Upper lobe of left lung (tissue), 6 donors: ENCODE results near the gene PTP4A1. TPM values are rescaled to one million over a fixed set of nuclear protein-coding genes. Genes with fewer than 3 reads are reported as not detected.

Experiments used
- ATAC-seq, 2 donors: fragments of 200-7000 bp; cut with Tn5 transposase; one replicate each; pipeline ENCODE4 v1.9.1; 2022; ENCODE audit warnings: mild to moderate bottlenecking in 2 of 2, moderate library complexity in 2 of 2; ENCODE audit not compliant: low FRiP score in 2 of 2
- DNase-seq, 2 donors: peaks; one replicate each; pipeline ENCODE4 v3.0.0-alpha.2; 2019 to 2020
- H3K27ac ChIP-seq, 4 donors: fragments of 200-600 bp; sonication (generic); one replicate each; pipeline ENCODE4 v1.5.1; 2016 to 2019
- H3K27me3 ChIP-seq, 4 donors: fragments of 200-600 bp; sonication (generic); one replicate each; pipeline ENCODE4 v1.5.1; 2017 to 2019
- H3K36me3 ChIP-seq, 4 donors: fragments of 200-600 bp; sonication (generic); one replicate each; pipeline ENCODE4 v1.5.1; 2016 to 2019
- H3K4me1 ChIP-seq, 4 donors: fragments of 200-600 bp; sonication (generic); one replicate each; pipeline ENCODE4 v1.5.1; 2018 to 2019
- H3K4me3 ChIP-seq, 4 donors: fragments of 200-600 bp; sonication (generic); one replicate each; pipeline ENCODE4 v1.5.1; 2017 to 2019; ENCODE audit warnings: mild to moderate bottlenecking in 2 of 4, moderate library complexity in 1 of 4
- H3K9me3 ChIP-seq, 4 donors: fragments of 200-600 bp; sonication (generic); one replicate each; pipeline ENCODE4 v1.5.1; 2018 to 2019
- CTCF ChIP-seq, 6 experiments: fragments of 450-650 bp in 4 of 6; fragments of 200-600 bp in 2 of 6; sonication (generic) in 2 of 6; IDR thresholded peaks; one replicate each; pipeline ENCODE4 v1.5.1; 2016 to 2019; ENCODE audit warnings: antibody characterized with exemption in 6 of 6
- EP300 ChIP-seq, 4 donors: sonication (generic); formaldehyde crosslinking; IDR thresholded peaks; one replicate each; pipeline ENCODE4 v1.5.1; 2017; ENCODE audit warnings: antibody characterized with exemption in 4 of 4, control low read depth in 2 of 4
- POLR2A ChIP-seq, 4 donors: fragments of 450-650 bp; IDR thresholded peaks; one replicate each; pipeline ENCODE4 v1.5.1; 2016 to 2017; ENCODE audit warnings: antibody characterized with exemption in 4 of 4, mild to moderate bottlenecking in 2 of 4
- POLR2AphosphoS5 ChIP-seq, 2 donors: sonication (generic); formaldehyde crosslinking; IDR thresholded peaks; one replicate each; pipeline ENCODE4 v1.5.1; 2017; ENCODE audit warnings: antibody characterized with exemption in 2 of 2
- whole genome bisulfite sequencing, 2 donors: methylation state at CpG; one replicate each; pipeline ENCODE4 v1.1.5; 2017 to 2018; 5-methylcytosine and 5-hydroxymethylcytosine counted together
- total RNA-seq, 6 donors: library from RNA; depleted of rRNA in 4 of 6; stranded (reverse); fragments of >200 nt in 4 of 6; gene quantifications; one replicate each; pipeline versions ENCODE4 v1.1.0 to v1.2.1, GENCODE V29; 2016 to 2021
- donor health status: DM: no; HTN: no; CAD: no; lungs with moderate emphysema.
- donor health status: DM: no; HTN: yes; CAD: no; lungs with severe emphysema.

Gene PTP4A1
- total RNA-seq, 6 donors from 2014 or later: 5.2 to 134 (median 57.9) TPM

GRCh38 chr6:63561288-63561687 lies 11.0 kb upstream of the PTP4A1 start:
- H3K27me3 ChIP-seq: no peaks in the 10 kb centered on the region
- 62 to 69% methylated on average over 2 of the region's 2 CpGs for WGBS, 2 donors
- H3K9me3 ChIP-seq: no peaks in the 10 kb centered on the region
- no peak for DNase-seq
- H3K27ac ChIP-seq: no peak overlapping the region
- TF ChIP-seq EP300 (IDR thresholded peaks at IDR 0.05): no peak
- no peak for TF ChIP-seq POLR2A (IDR thresholded peaks at IDR 0.05)
- TF ChIP-seq CTCF (IDR thresholded peaks at IDR 0.05): no peak
- no peak for TF ChIP-seq POLR2AphosphoS5 (IDR thresholded peaks at IDR 0.05)
- no peaks in the 10 kb centered on the region for H3K36me3 ChIP-seq
- ATAC-seq: no peak
- H3K4me3 ChIP-seq: no peak overlapping the region
- no peaks in the 10 kb centered on the region for H3K4me1 ChIP-seq

- 95 to 96% methylated on average over 1 of the region's 1 CpG for WGBS, 2 donors
- no peak overlapping the region for H3K4me3 ChIP-seq
- H3K27ac ChIP-seq: no peak overlapping the region
- DNase-seq (no peak), ATAC-seq (no peak)
- no peaks in the 10 kb centered on the region for H3K9me3 ChIP-seq
- H3K27me3 ChIP-seq: no peaks in the 10 kb centered on the region
- no peaks in the 10 kb centered on the region for H3K36me3 ChIP-seq
- no peak for TF ChIP-seq POLR2AphosphoS5 (IDR thresholded peaks at IDR 0.05)
- TF ChIP-seq EP300 (IDR thresholded peaks at IDR 0.05): no peak
- TF ChIP-seq POLR2A (IDR thresholded peaks at IDR 0.05): no peak
- TF ChIP-seq CTCF (IDR thresholded peaks at IDR 0.05): no peak
- H3K4me1 ChIP-seq: peaks cover 0 to under 1% (median 0%) of the 10 kb centered on the region in 4 donors
Measured at GRCh38 chr6:63563235-63563634, 9.0 kb upstream of the PTP4A1 start.

- 83 to 90% methylated on average over 4 of the region's 4 CpGs for WGBS, 2 donors
- ATAC-seq: no peak
Measured at GRCh38 chr6:63565058-63565726, 7.1 kb upstream of the PTP4A1 start.

DNA sequence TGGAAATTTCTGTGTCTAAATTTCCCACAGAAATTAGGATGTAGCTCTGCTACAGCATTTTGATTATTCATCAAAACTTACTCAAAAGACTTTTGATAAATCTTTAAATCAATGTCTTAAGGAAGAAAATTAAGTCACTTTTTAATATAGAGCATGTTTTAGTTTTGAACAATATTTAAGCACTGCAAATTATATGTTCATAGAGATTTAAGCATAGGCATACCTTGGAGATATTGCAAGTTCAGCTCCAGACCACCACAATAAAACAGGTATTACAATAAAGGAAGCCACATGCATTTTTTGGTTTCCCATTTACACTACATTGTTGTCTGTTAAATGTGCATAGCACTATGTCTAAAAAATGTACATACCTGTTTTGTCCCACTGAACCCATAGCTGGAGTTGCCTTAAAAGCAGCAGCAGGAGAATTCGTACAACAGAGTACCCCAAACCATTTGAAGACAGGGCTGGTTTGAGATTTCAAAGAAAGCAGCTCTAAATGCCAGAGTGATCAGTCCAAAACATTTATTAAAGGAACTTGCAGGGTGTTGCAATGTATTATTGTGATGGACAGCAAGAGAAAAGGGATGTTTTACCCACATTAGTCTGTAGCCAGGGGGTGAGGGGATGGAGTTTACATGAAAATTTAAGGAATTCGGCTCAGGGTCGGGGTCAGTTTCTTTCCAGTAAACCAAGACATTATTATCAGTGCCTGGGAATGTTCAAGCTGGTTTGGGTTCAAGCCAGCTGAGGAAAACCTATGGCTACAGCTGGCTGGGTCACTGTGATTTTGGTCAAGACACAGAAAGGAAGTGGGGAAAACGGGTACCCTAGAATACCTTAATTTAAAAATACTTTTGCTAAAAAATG lies 6.3 kb upstream of the PTP4A1 start:
- H3K4me3 ChIP-seq: no peak overlapping the region
- H3K27me3 ChIP-seq: no peaks in the 10 kb centered on the region
- H3K27ac ChIP-seq: no peak overlapping the region
- ATAC-seq (no peak), DNase-seq (no peak)
- TF ChIP-seq POLR2A (IDR thresholded peaks at IDR 0.05) (no peak), CTCF (IDR thresholded peaks at IDR 0.05) (no peak), EP300 (IDR thresholded peaks at IDR 0.05) (no peak), POLR2AphosphoS5 (IDR thresholded peaks at IDR 0.05) (no peak)
- H3K4me1 ChIP-seq: peaks cover 0 to 4% (median 0%) of the 10 kb centered on the region in 4 donors
- WGBS, 2 donors: 59 to 67% methylated on average over 4 of the region's 4 CpGs
- no peaks in the 10 kb centered on the region for H3K36me3 ChIP-seq
- H3K9me3 ChIP-seq: no peaks in the 10 kb centered on the region

More at GRCh38 chr6:63565058-63565726, 7.1 kb upstream of the PTP4A1 start:
- Histone ChIP-seq H3K4me1 (peaks cover 0 to 4% (median 0%) of the 10 kb centered on the region in 4 donors), H3K9me3 (no peaks in the 10 kb centered on the region), H3K27ac (no peak overlapping the region), H3K4me3 (no peak overlapping the region), H3K27me3 (no peaks in the 10 kb centered on the region), H3K36me3 (no peaks in the 10 kb centered on the region)
- TF ChIP-seq POLR2A (IDR thresholded peaks at IDR 0.05) (no peak), POLR2AphosphoS5 (IDR thresholded peaks at IDR 0.05) (no peak), CTCF (IDR thresholded peaks at IDR 0.05) (no peak)
- DNase-seq: no peak
